Trophoblast cell (in vitro differentiated cells and primary cell): ENCODE measurements around the gene FBN1.

Source experiments
- DNase-seq, 2 donors: peaks; one replicate each; pipeline ENCODE4 v3.0.0-alpha.2; 2016
- H2AFZ ChIP-seq: 2 replicates; pipeline ENCODE4 v1.6.1; 2013; ENCODE audit warnings: low read length, moderate library complexity, mild to moderate bottlenecking; ENCODE audit not compliant: insufficient read depth, poor library complexity
- H2AK5ac ChIP-seq: 2 replicates; pipeline ENCODE4 v1.6.1; 2013; ENCODE audit warnings: mild to moderate bottlenecking, low read length
- H2BK120ac ChIP-seq: 2 replicates; pipeline ENCODE4 v1.6.1; 2013; ENCODE audit warnings: low read length, mild to moderate bottlenecking, moderate library complexity; ENCODE audit not compliant: insufficient read depth, poor library complexity
- H2BK12ac ChIP-seq: 2 replicates; pipeline ENCODE4 v1.6.1; 2013; ENCODE audit warnings: mild to moderate bottlenecking, low read length, moderate library complexity
- H2BK5ac ChIP-seq: 2 replicates; pipeline ENCODE4 v1.6.1; 2013; ENCODE audit warnings: low read length, low read depth, moderate library complexity, mild to moderate bottlenecking; ENCODE audit not compliant: poor library complexity
- H3K14ac ChIP-seq: 2 replicates; pipeline ENCODE4 v1.6.1; 2013; ENCODE audit warnings: mild to moderate bottlenecking, low read length
- H3K18ac ChIP-seq: 2 replicates; pipeline ENCODE4 v1.6.1; 2013; ENCODE audit warnings: mild to moderate bottlenecking, low read length
- H3K23ac ChIP-seq: 2 replicates; pipeline ENCODE4 v1.6.1; 2013; ENCODE audit warnings: low read length
- H3K27ac ChIP-seq: 2 replicates; pipeline ENCODE4 v1.5.1; 2013; ENCODE audit warnings: low read depth, mild to moderate bottlenecking, inconsistent platforms, low read length, moderate library complexity
- H3K27me3 ChIP-seq: 2 replicates; pipeline ENCODE4 v1.6.1; 2013; ENCODE audit warnings: inconsistent platforms, mild to moderate bottlenecking, low read length, moderate library complexity; ENCODE audit not compliant: insufficient read depth
- H3K36me3 ChIP-seq, 2 experiments: 1 replicate in 1 of 2; 2 replicates in 1 of 2; pipeline ENCODE4 v1.6.1; 2013; ENCODE audit warnings: low read length in 2 of 2, mild to moderate bottlenecking in 2 of 2, moderate library complexity in 1 of 2; ENCODE audit not compliant: insufficient read depth in 2 of 2, control insufficient read depth in 1 of 2
- H3K4ac ChIP-seq: 2 replicates; pipeline ENCODE4 v1.6.1; 2013; ENCODE audit warnings: low read depth, mild to moderate bottlenecking, low read length, moderate library complexity
- H3K4me1 ChIP-seq, 2 experiments: 1 replicate in 1 of 2; 2 replicates in 1 of 2; pipeline ENCODE4 v1.6.1; 2013; ENCODE audit warnings: low read length in 2 of 2, mild to moderate bottlenecking in 2 of 2, moderate library complexity in 1 of 2; ENCODE audit not compliant: insufficient read depth in 2 of 2, control insufficient read depth in 1 of 2
- H3K4me2 ChIP-seq: 2 replicates; pipeline ENCODE4 v1.6.1; 2013; ENCODE audit warnings: inconsistent platforms, mild to moderate bottlenecking, low read length, moderate library complexity
- H3K4me3 ChIP-seq: 2 replicates; pipeline ENCODE4 v1.5.1; 2013; ENCODE audit warnings: mild to moderate bottlenecking, low read depth, low read length, inconsistent platforms
- H3K79me1 ChIP-seq: one replicate; pipeline ENCODE4 v1.6.1; 2013; ENCODE audit warnings: low read length
- H3K79me2 ChIP-seq: 2 replicates; pipeline ENCODE4 v1.6.1; 2013; ENCODE audit warnings: low read length, mild to moderate bottlenecking; ENCODE audit not compliant: control insufficient read depth, insufficient read depth, poor library complexity
- H3K9ac ChIP-seq: 2 replicates; pipeline ENCODE4 v1.6.1; 2013; ENCODE audit warnings: mild to moderate bottlenecking, low read length
- H3K9me3 ChIP-seq: 2 replicates; pipeline ENCODE4 v1.6.1; 2013; ENCODE audit warnings: low read depth, mild to moderate bottlenecking, control low read depth, inconsistent platforms, low read length; ENCODE audit not compliant: insufficient read depth
- H4K12ac ChIP-seq: 2 replicates; pipeline ENCODE4 v1.6.1; 2013; ENCODE audit warnings: low read depth, mild to moderate bottlenecking, low read length, moderate library complexity
- H4K8ac ChIP-seq: 2 replicates; pipeline ENCODE4 v1.6.1; 2013; ENCODE audit warnings: low read depth, mild to moderate bottlenecking, low read length, moderate library complexity
- H4K91ac ChIP-seq: one replicate; pipeline ENCODE4 v1.6.1; 2013; ENCODE audit warnings: low read depth, mild to moderate bottlenecking, low read length, moderate library complexity
- WGBS: extraction: QIAGEN DNeasy Blood & Tissue Kit; methylation state at CpG from one replicate; pipeline ENCODE4 v1.1.7; 2013; ENCODE audit warnings: missing lambda C conversion rate; ENCODE audit not compliant: insufficient read length, insufficient coverage; ENCODE audit errors: extremely low coverage; 5-methylcytosine and 5-hydroxymethylcytosine counted together

FBN1 gene

GRCh38 chr15:48548455-48548854, 97.1 kb downstream of the FBN1 start:
- no peak overlapping the region for H4K12ac ChIP-seq
- no CpG with 5 or more reads among the region's 2 CpGs for WGBS
- H3K79me2 ChIP-seq, result no peaks in the 10 kb centered on the region
- H3K4ac ChIP-seq, result no peak overlapping the region
- no peaks in the 10 kb centered on the region for H3K4me1 ChIP-seq
- no peak overlapping the region for H4K8ac ChIP-seq
- no peak overlapping the region for H2BK12ac ChIP-seq
- no peak overlapping the region for H3K23ac ChIP-seq
- H3K9ac ChIP-seq, result no peak overlapping the region
- H2BK120ac ChIP-seq, result no peak overlapping the region
- H3K9me3 ChIP-seq, result no peaks in the 10 kb centered on the region
- no peak overlapping the region for H3K4me2 ChIP-seq
- no peak overlapping the region for H2BK5ac ChIP-seq
- H3K27me3 ChIP-seq, result no peaks in the 10 kb centered on the region
- H3K18ac ChIP-seq, result no peak overlapping the region
- no peak overlapping the region for H2AFZ ChIP-seq
- no peaks in the 10 kb centered on the region for H3K79me1 ChIP-seq
- no peak for DNase-seq
- no peak overlapping the region for H3K27ac ChIP-seq
- H4K91ac ChIP-seq, result no peak overlapping the region
- H3K4me3 ChIP-seq, result no peak overlapping the region
- no peak overlapping the region for H2AK5ac ChIP-seq
- H3K36me3 ChIP-seq, result no peaks in the 10 kb centered on the region
- no peak overlapping the region for H3K14ac ChIP-seq

- WGBS, result no CpG with 5 or more reads among the region's 4 CpGs
- H4K91ac ChIP-seq, result no peak overlapping the region
- H3K9me3 ChIP-seq, result no peaks in the 10 kb centered on the region
- H3K4ac ChIP-seq, result no peak overlapping the region
- no peaks in the 10 kb centered on the region for H3K36me3 ChIP-seq
- H3K4me1 ChIP-seq, result no peaks in the 10 kb centered on the region
- H2BK12ac ChIP-seq, result no peak overlapping the region
- H3K79me2 ChIP-seq, result no peaks in the 10 kb centered on the region
- H3K4me3 ChIP-seq, result no peak overlapping the region
- no peak overlapping the region for H3K27ac ChIP-seq
- no peak overlapping the region for H4K8ac ChIP-seq
- H2AFZ ChIP-seq, result no peak overlapping the region
- H2AK5ac ChIP-seq, result no peak overlapping the region
- H3K23ac ChIP-seq, result no peak overlapping the region
- H2BK5ac ChIP-seq, result no peak overlapping the region
- no peak overlapping the region for H2BK120ac ChIP-seq
- H3K27me3 ChIP-seq, result no peaks in the 10 kb centered on the region
- no peak overlapping the region for H3K18ac ChIP-seq
- H3K14ac ChIP-seq, result no peak overlapping the region
- DNase-seq, result no peak
- no peak overlapping the region for H3K9ac ChIP-seq
- H4K12ac ChIP-seq, result no peak overlapping the region
- no peaks in the 10 kb centered on the region for H3K79me1 ChIP-seq
- H3K4me2 ChIP-seq, result no peak overlapping the region
Measured at GRCh38 chr15:48547286-48547685, 98.2 kb downstream of the FBN1 start.

GRCh38 chr15:48546296-48546695, 99.2 kb downstream of the FBN1 start:
- WGBS, result no CpG with 5 or more reads among the region's 3 CpGs
- no peaks in the 10 kb centered on the region for H3K9me3 ChIP-seq
- H3K27ac ChIP-seq, result no peak overlapping the region
- H2AFZ ChIP-seq, result no peak overlapping the region
- H3K27me3 ChIP-seq, result no peaks in the 10 kb centered on the region
- no peak overlapping the region for H2BK12ac ChIP-seq
- no peak overlapping the region for H3K18ac ChIP-seq
- no peak overlapping the region for H3K4me2 ChIP-seq
- H3K9ac ChIP-seq, result no peak overlapping the region
- no peak overlapping the region for H4K12ac ChIP-seq
- peak overlapping the region; percentile 11 for H4K91ac ChIP-seq
- no peak overlapping the region for H4K8ac ChIP-seq
- no peak overlapping the region for H2BK120ac ChIP-seq
- no peak overlapping the region for H2AK5ac ChIP-seq
- no peak overlapping the region for H3K4ac ChIP-seq
- no peak overlapping the region for H3K23ac ChIP-seq
- no peaks in the 10 kb centered on the region for H3K79me1 ChIP-seq
- no peak overlapping the region for H2BK5ac ChIP-seq
- H3K79me2 ChIP-seq, result no peaks in the 10 kb centered on the region
- no peak for DNase-seq
- H3K36me3 ChIP-seq, result no peaks in the 10 kb centered on the region
- H3K4me3 ChIP-seq, result no peak overlapping the region
- H3K4me1 ChIP-seq, result no peaks in the 10 kb centered on the region
- H3K14ac ChIP-seq, result no peak overlapping the region

GRCh38 chr15:48544778-48545177, 100.7 kb downstream of the FBN1 start:
- Histone ChIP-seq H4K91ac (no peak overlapping the region), H4K12ac (no peak overlapping the region), H2BK5ac (no peak overlapping the region), H3K4me2 (no peak overlapping the region), H2AFZ (no peak overlapping the region), H2BK120ac (no peak overlapping the region), H3K9me3 (no peaks in the 10 kb centered on the region), H3K27me3 (no peaks in the 10 kb centered on the region), H3K9ac (no peak overlapping the region), H4K8ac (no peak overlapping the region), H2BK12ac (no peak overlapping the region), H3K79me1 (no peaks in the 10 kb centered on the region), H3K36me3 (no peaks in the 10 kb centered on the region), H2AK5ac (no peak overlapping the region), H3K27ac (no peak overlapping the region), H3K14ac (no peak overlapping the region), H3K79me2 (no peaks in the 10 kb centered on the region), H3K18ac (no peak overlapping the region), H3K4me3 (no peak overlapping the region), H3K4me1 (no peaks in the 10 kb centered on the region), H3K4ac (no peak overlapping the region), H3K23ac (no peak overlapping the region)
- no peak for DNase-seq
- WGBS, result no CpG with 5 or more reads among the region's 2 CpGs
